Measurements from ENCODE around the gene WNT5B. TPM values are rescaled to one million over a fixed set of nuclear protein-coding genes. Genes with fewer than 3 reads are reported as not detected.

The WNT5B gene
- total RNA-seq, 1 experiment from 2014 or later, result 0.34 TPM

DNA sequence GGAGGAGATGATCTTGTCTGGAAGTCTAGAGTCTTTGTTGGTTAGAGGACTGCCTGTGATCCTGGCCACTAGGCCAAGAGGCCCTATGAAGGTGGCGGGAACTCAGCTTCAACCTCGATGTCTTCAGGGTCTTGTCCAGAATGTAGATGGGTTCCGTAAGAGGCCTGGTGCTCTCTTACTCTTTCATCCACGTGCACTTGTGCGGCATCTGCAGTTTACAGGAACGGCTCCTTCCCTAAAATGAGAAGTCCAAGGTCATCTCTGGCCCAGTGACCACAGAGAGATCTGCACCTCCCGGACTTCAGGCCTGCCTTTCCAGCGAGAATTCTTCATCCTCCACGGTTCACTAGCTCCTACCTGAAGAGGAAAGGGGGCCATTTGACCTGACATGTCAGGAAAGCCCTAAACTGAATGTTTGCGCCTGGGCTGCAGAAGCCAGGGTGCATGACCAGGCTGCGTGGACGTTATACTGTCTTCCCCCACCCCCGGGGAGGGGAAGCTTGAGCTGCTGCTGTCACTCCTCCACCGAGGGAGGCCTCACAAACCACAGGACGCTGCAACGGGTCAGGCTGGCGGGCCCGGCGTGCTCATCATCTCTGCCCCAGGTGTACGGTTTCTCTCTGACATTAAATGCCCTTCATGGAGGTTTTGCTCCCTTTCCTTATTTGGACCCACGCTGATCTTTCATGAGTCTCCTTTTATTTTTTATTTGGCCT lies 17.7 kb downstream of the WNT5B start:
- Histone ChIP-seq H3K9me3 (ENCODE audit: low read depth, low read length, poor library complexity, severe bottlenecking) (no peaks in the 10 kb centered on the region), H3K27ac (ENCODE audit: low read depth, low read length, poor library complexity, severe bottlenecking) (no peak overlapping the region), H3K4me3 (ENCODE audit: low read depth, low read length, poor library complexity, severe bottlenecking) (no peak overlapping the region), H3K4me1 (ENCODE audit: insufficient read depth, low read length, poor library complexity, severe bottlenecking) (peaks cover 8% of the 10 kb centered on the region), H3K27me3 (replicated peaks; ENCODE audit: insufficient read depth, low read depth, low read length, poor library complexity) (no peaks in the 10 kb centered on the region), H3K36me3 (ENCODE audit: insufficient read depth, low read length, poor library complexity, severe bottlenecking) (no peaks in the 10 kb centered on the region)
- BruUV-seq (replicated peaks), result no TSS peak
- intact Hi-C loops (cut with micrococcal nuclease; ENCODE audit: unreplicated experiment), result loop anchor here (10.0 kb wide), 1 partner anchor 928 kb away; no protein-coding TSS in a partner anchor
- TF ChIP-seq, protein P1, sequence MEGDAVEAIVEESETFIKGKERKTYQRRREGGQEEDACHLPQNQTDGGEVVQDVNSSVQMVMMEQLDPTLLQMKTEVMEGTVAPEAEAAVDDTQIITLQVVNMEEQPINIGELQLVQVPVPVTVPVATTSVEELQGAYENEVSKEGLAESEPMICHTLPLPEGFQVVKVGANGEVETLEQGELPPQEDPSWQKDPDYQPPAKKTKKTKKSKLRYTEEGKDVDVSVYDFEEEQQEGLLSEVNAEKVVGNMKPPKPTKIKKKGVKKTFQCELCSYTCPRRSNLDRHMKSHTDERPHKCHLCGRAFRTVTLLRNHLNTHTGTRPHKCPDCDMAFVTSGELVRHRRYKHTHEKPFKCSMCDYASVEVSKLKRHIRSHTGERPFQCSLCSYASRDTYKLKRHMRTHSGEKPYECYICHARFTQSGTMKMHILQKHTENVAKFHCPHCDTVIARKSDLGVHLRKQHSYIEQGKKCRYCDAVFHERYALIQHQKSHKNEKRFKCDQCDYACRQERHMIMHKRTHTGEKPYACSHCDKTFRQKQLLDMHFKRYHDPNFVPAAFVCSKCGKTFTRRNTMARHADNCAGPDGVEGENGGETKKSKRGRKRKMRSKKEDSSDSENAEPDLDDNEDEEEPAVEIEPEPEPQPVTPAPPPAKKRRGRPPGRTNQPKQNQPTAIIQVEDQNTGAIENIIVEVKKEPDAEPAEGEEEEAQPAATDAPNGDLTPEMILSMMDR (conservative IDR thresholded peaks at IDR 0.05; ENCODE audit: low read depth, low read length), result no peak
- TF ChIP-seq EZH2 (IDR thresholded peaks at IDR 0.05; ENCODE audit: borderline replicate concordance, low read depth, low read length, poor library complexity, severe bottlenecking), result no peak
- no peak for DNase-seq (ENCODE audit: low spot score)
- POLR2A ChIA-PET (ENCODE audit: low non-redundant PET), result no interaction called here
- CTCF ChIA-PET, result no interaction called here

GRCh38 chr12:1647285-1647669 lies 18.2 kb downstream of the WNT5B start:
- no peak for TF ChIP-seq EZH2 (IDR thresholded peaks at IDR 0.05; ENCODE audit: borderline replicate concordance, low read depth, low read length, poor library complexity, severe bottlenecking)
- TF ChIP-seq, protein P1 (conservative IDR thresholded peaks at IDR 0.05; ENCODE audit: low read depth, low read length), result no peak
- intact Hi-C loops (cut with micrococcal nuclease; ENCODE audit: unreplicated experiment), result loop anchor here (10.0 kb wide), 1 partner anchor 928 kb away; no protein-coding TSS in a partner anchor
- ChIA-PET POLR2A (ENCODE audit: low non-redundant PET) (interaction anchor here (0.5 kb wide), 1 partner anchor 61 kb away, joined by 6 read pairs; no protein-coding TSS in a partner anchor), CTCF (no interaction called here)
- H3K27me3 ChIP-seq (replicated peaks; ENCODE audit: insufficient read depth, low read depth, low read length, poor library complexity), result no peaks in the 10 kb centered on the region
- no peak overlapping the region for H3K4me3 ChIP-seq (ENCODE audit: low read depth, low read length, poor library complexity, severe bottlenecking)
- BruUV-seq (replicated peaks), result no TSS peak
- no peak overlapping the region for H3K27ac ChIP-seq (ENCODE audit: low read depth, low read length, poor library complexity, severe bottlenecking)
- DNase-seq (ENCODE audit: low spot score), result no peak
- no peaks in the 10 kb centered on the region for H3K36me3 ChIP-seq (ENCODE audit: insufficient read depth, low read length, poor library complexity, severe bottlenecking)
- H3K9me3 ChIP-seq (ENCODE audit: low read depth, low read length, poor library complexity, severe bottlenecking), result no peaks in the 10 kb centered on the region
- H3K4me1 ChIP-seq (ENCODE audit: insufficient read depth, low read length, poor library complexity, severe bottlenecking), result peaks cover 8% of the 10 kb centered on the region

- no peak for DNase-seq (ENCODE audit: low spot score)
- TF ChIP-seq, protein P1 (conservative IDR thresholded peaks at IDR 0.05; ENCODE audit: low read depth, low read length), result no peak
- no peak for TF ChIP-seq EZH2 (IDR thresholded peaks at IDR 0.05; ENCODE audit: borderline replicate concordance, low read depth, low read length, poor library complexity, severe bottlenecking)
- H3K9me3 ChIP-seq (ENCODE audit: low read depth, low read length, poor library complexity, severe bottlenecking), result no peaks in the 10 kb centered on the region
- BruUV-seq (replicated peaks), result no TSS peak
- no peaks in the 10 kb centered on the region for H3K4me1 ChIP-seq (ENCODE audit: insufficient read depth, low read length, poor library complexity, severe bottlenecking)
- no peak overlapping the region for H3K4me3 ChIP-seq (ENCODE audit: low read depth, low read length, poor library complexity, severe bottlenecking)
- intact Hi-C loops (cut with micrococcal nuclease; ENCODE audit: unreplicated experiment), result no loop called here
- H3K27ac ChIP-seq (ENCODE audit: low read depth, low read length, poor library complexity, severe bottlenecking), result no peak overlapping the region
- ChIA-PET POLR2A (ENCODE audit: low non-redundant PET) (interaction anchor here (0.5 to 0.7 kb wide), 2 partner anchors 27 to 372 kb away, joined by 3 read pairs; no protein-coding TSS in a partner anchor), CTCF (interaction anchor here (0.6 to 1.2 kb wide), 3 partner anchors 140 to 290 kb away, joined by 3 to 4 read pairs (median 3); no protein-coding TSS in a partner anchor)
- no peaks in the 10 kb centered on the region for H3K27me3 ChIP-seq (replicated peaks; ENCODE audit: insufficient read depth, low read depth, low read length, poor library complexity)
- H3K36me3 ChIP-seq (ENCODE audit: insufficient read depth, low read length, poor library complexity, severe bottlenecking), result no peaks in the 10 kb centered on the region
These were observed 21.4 kb downstream of the WNT5B start for GRCh38 chr12:1650260-1650977.
